H1 (cell line): ENCODE measurements around the gene GAS6. TPM values are rescaled to one million over a fixed set of nuclear protein-coding genes. Genes with fewer than 3 reads are reported as not detected.

ENCODE experiments used
- CTCF ChIA-PET: fragments of 300-600 bp; sonication (Branson Sonifier 250); formaldehyde crosslinking; loops from one replicate; lab custom pipeline; 2021; ENCODE audit not compliant: partially characterized antibody; lab: Charles Lee
- POLR2A ChIA-PET: fragments of 300-600 bp; sonication (Branson Sonifier 250); formaldehyde crosslinking; loops from one replicate; lab custom pipeline; 2021; ENCODE audit warnings: inconsistent platforms; ENCODE audit not compliant: partially characterized antibody; lab: Charles Lee
- DNase-seq, 2 experiments: peaks; one replicate each; pipeline versions ENCODE4 v3.0.0 to v3.0.0-alpha.2; 2010 to 2022; ENCODE audit warnings: low spot score in 2 of 2, low read depth in 1 of 2, mixed read lengths in 1 of 2
- FAIRE-seq: peaks from 2 replicates; lab custom pipeline; 2011; peaks lifted over from hg19 to GRCh38; lab: Jason Lieb, UNC
- H2AFZ ChIP-seq: 2 replicates; pipeline ENCODE4 v1.8.1; 2012; ENCODE audit warnings: low read length, inconsistent platforms
- H2AK5ac ChIP-seq: 2 replicates; pipeline ENCODE4 v1.6.1; 2013; ENCODE audit warnings: low read depth, low read length
- H2BK120ac ChIP-seq: replicated peaks from 2 replicates; pipeline ENCODE3; 2013; ENCODE audit warnings: low read depth, low read length, inconsistent platforms
- H2BK12ac ChIP-seq: 2 replicates; pipeline ENCODE4 v1.6.1; 2013; ENCODE audit warnings: low read depth, low read length
- H2BK15ac ChIP-seq: 2 replicates; pipeline ENCODE4 v1.6.1; 2013; ENCODE audit warnings: low read length
- H2BK20ac ChIP-seq: 2 replicates; pipeline ENCODE4 v1.6.1; 2013; ENCODE audit warnings: low read length
- H2BK5ac ChIP-seq: 2 replicates; pipeline ENCODE4 v1.6.1; 2013; ENCODE audit warnings: low read depth, low read length
- H3K14ac ChIP-seq: 2 replicates; pipeline ENCODE4 v1.6.1; 2013; ENCODE audit warnings: inconsistent platforms; ENCODE audit not compliant: insufficient read length
- H3K18ac ChIP-seq: 2 replicates; pipeline ENCODE4 v1.6.1; 2013; ENCODE audit warnings: low read length; ENCODE audit errors: extremely low read depth
- H3K23ac ChIP-seq: 2 replicates; pipeline ENCODE4 v1.6.1; 2013; ENCODE audit warnings: inconsistent platforms; ENCODE audit not compliant: insufficient read length
- H3K23me2 ChIP-seq: 2 replicates; pipeline ENCODE4 v1.6.1; 2013; ENCODE audit warnings: low read depth, low read length
- H3K27ac ChIP-seq: 2 replicates; pipeline ENCODE4 v1.6.1; 2011; ENCODE audit warnings: low read depth, low read length, inconsistent platforms
- H3K27me3 ChIP-seq, 4 experiments: replicated peaks in 1 of 4; 1 replicate in 1 of 4; 2 replicates in 3 of 4; pipeline versions ENCODE4 v1.6.1 to v1.8.1; 2011 to 2013; ENCODE audit warnings: low read length in 3 of 4, mild to moderate bottlenecking in 3 of 4, inconsistent platforms in 2 of 4, mixed read lengths in 2 of 4, moderate library complexity in 1 of 4; ENCODE audit not compliant: control insufficient read depth in 3 of 4, insufficient read depth in 3 of 4; ENCODE audit errors: extremely low read depth in 1 of 4
- H3K36me3 ChIP-seq, 4 experiments: 2 replicates each; pipeline versions ENCODE4 v1.6.1 to v1.8.1; 2011 to 2013; ENCODE audit warnings: mild to moderate bottlenecking in 4 of 4, low read length in 3 of 4, moderate library complexity in 2 of 4, control low read depth in 1 of 4, inconsistent platforms in 1 of 4; ENCODE audit not compliant: insufficient read depth in 4 of 4, control insufficient read depth in 2 of 4
- H3K4ac ChIP-seq: replicated peaks from 2 replicates; pipeline ENCODE3; 2013; ENCODE audit warnings: low read length, low read depth, mixed read lengths, inconsistent platforms; ENCODE audit not compliant: insufficient read length
- H3K4me1 ChIP-seq, 4 experiments: replicated peaks in 1 of 4; 1 replicate in 1 of 4; 2 replicates in 3 of 4; pipeline versions ENCODE4 v1.6.1 to v1.8.1; 2011 to 2013; ENCODE audit warnings: low read length in 3 of 4, inconsistent platforms in 2 of 4, mixed read lengths in 1 of 4; ENCODE audit not compliant: insufficient read depth in 4 of 4, control insufficient read depth in 3 of 4
- H3K4me2 ChIP-seq, 2 experiments: 2 replicates each; pipeline versions ENCODE4 v1.6.1 to v1.8.1; 2011 to 2013; ENCODE audit warnings: low read depth in 2 of 2, low read length in 2 of 2, control low read depth in 1 of 2, inconsistent platforms in 1 of 2, mild to moderate bottlenecking in 1 of 2; ENCODE audit not compliant: insufficient read depth in 1 of 2
- H3K4me3 ChIP-seq, 4 experiments: fragments of 200-600, 300-600 bp in 1 of 4; sonication (generic), shearing (Covaris generic), sonication (Bioruptor Twin) in 1 of 4; 2 replicates each; pipeline versions ENCODE4 v1.5.1 to v1.8.1; 2011 to 2016; ENCODE audit warnings: low read length in 4 of 4, low read depth in 3 of 4, control low read depth in 2 of 4, inconsistent platforms in 2 of 4, mild to moderate bottlenecking in 2 of 4, mixed read lengths in 1 of 4, moderate library complexity in 1 of 4; ENCODE audit not compliant: insufficient read depth in 2 of 4; ENCODE audit errors: extremely low read depth in 1 of 4
- H3K56ac ChIP-seq: replicated peaks from 2 replicates; pipeline ENCODE3; 2013; ENCODE audit warnings: low read depth, mild to moderate bottlenecking, mixed read lengths, low read length, inconsistent platforms; ENCODE audit not compliant: insufficient read length
- H3K79me1 ChIP-seq: 2 replicates; pipeline ENCODE4 v1.6.1; 2013; ENCODE audit warnings: low read depth, low read length, control low read depth
- H3K79me2 ChIP-seq, 2 experiments: 2 replicates each; pipeline versions ENCODE4 v1.6.1 to v1.8.1; 2012 to 2013; ENCODE audit warnings: low read length in 2 of 2, mild to moderate bottlenecking in 2 of 2, inconsistent platforms in 1 of 2; ENCODE audit not compliant: insufficient read depth in 2 of 2, control insufficient read depth in 1 of 2
- H3K9ac ChIP-seq, 4 experiments: replicated peaks in 1 of 4; 1 replicate in 1 of 4; 2 replicates in 3 of 4; pipeline versions ENCODE4 v1.6.1 to v1.8.1; 2011 to 2013; ENCODE audit warnings: low read depth in 3 of 4, low read length in 3 of 4, control low read depth in 2 of 4, mild to moderate bottlenecking in 2 of 4, moderate library complexity in 2 of 4, inconsistent platforms in 1 of 4; ENCODE audit errors: extremely low read depth in 1 of 4
- H3K9me3 ChIP-seq, 2 experiments: 2 replicates each; pipeline versions ENCODE4 v1.6.1 to v1.8.1; 2012 to 2013; ENCODE audit warnings: mild to moderate bottlenecking in 2 of 2, moderate library complexity in 2 of 2, control low read depth in 1 of 2, inconsistent platforms in 1 of 2, low read depth in 1 of 2, low read length in 1 of 2, mixed read lengths in 1 of 2; ENCODE audit not compliant: insufficient read depth in 2 of 2
- H4K20me1 ChIP-seq, 2 experiments: replicated peaks in 1 of 2; 2 replicates each; pipeline versions ENCODE3 to v1.8.1; 2011 to 2013; ENCODE audit warnings: inconsistent platforms in 2 of 2, low read length in 2 of 2, mild to moderate bottlenecking in 1 of 2; ENCODE audit not compliant: insufficient read depth in 2 of 2, control insufficient read depth in 1 of 2
- H4K5ac ChIP-seq: 2 replicates; pipeline ENCODE4 v1.6.1; 2013; ENCODE audit warnings: low read length, low read depth, mixed read lengths, inconsistent platforms; ENCODE audit not compliant: insufficient read length
- H4K8ac ChIP-seq: 2 replicates; pipeline ENCODE4 v1.8.0; 2013; ENCODE audit warnings: mild to moderate bottlenecking, moderate library complexity, low read length, inconsistent platforms; ENCODE audit not compliant: insufficient read depth; ENCODE audit errors: extremely low read depth
- H4K91ac ChIP-seq: replicated peaks from 2 replicates; pipeline ENCODE3; 2013; ENCODE audit warnings: low read length, mixed read lengths, inconsistent platforms; ENCODE audit not compliant: insufficient read length
- BCL11A ChIP-seq, 2 experiments: IDR thresholded peaks; one replicate each; pipeline ENCODE4 v1.6.1; 2011; ENCODE audit warnings: low read depth in 2 of 2, low read length in 2 of 2, mild to moderate bottlenecking in 2 of 2
- CBX5 ChIP-seq: fragments of 300-800, 300-1000 bp; sonication (generic); IDR thresholded peaks from 2 replicates; pipeline ENCODE4 v1.7.1; 2016; ENCODE audit warnings: antibody characterized with exemption, low read length, low read depth
- CBX8 ChIP-seq: fragments of 300-800, 300-1000 bp; sonication (generic); IDR thresholded peaks from 2 replicates; pipeline ENCODE4 v1.7.1; 2016; ENCODE audit warnings: low read depth, low read length, borderline replicate concordance
- HDAC2 ChIP-seq, 2 experiments: fragments of 300-600 bp in 1 of 2; sonication (generic) in 1 of 2; IDR thresholded peaks; 2 replicates each; pipeline ENCODE4 v1.6.1; 2011 to 2012; ENCODE audit warnings: low read depth in 2 of 2, low read length in 2 of 2, mild to moderate bottlenecking in 2 of 2, moderate library complexity in 2 of 2, borderline replicate concordance in 1 of 2, inconsistent platforms in 1 of 2
- JUND ChIP-seq: IDR thresholded peaks from 2 replicates; pipeline ENCODE4 v1.6.1; 2011; ENCODE audit warnings: mild to moderate bottlenecking, improper control_type of control experiment, low read length
- KDM4A ChIP-seq: IDR thresholded peaks from one replicate; pipeline ENCODE4 v1.7.1; 2012; ENCODE audit warnings: low read depth, mild to moderate bottlenecking, moderate library complexity, low read length, inconsistent platforms; ENCODE audit not compliant: severe bottlenecking
- MAFK ChIP-seq: IDR thresholded peaks from 2 replicates; pipeline ENCODE4 v1.6.1; 2012; ENCODE audit warnings: low read depth, mild to moderate bottlenecking, improper control_type of control experiment, low read length
- POLR2AphosphoS5 ChIP-seq: IDR thresholded peaks from 2 replicates; pipeline ENCODE4 v1.6.1; 2011; ENCODE audit warnings: low read depth, low read length
- RNF2 ChIP-seq: fragments of 200-900, 300-1000 bp; sonication (generic); IDR thresholded peaks from 2 replicates; pipeline ENCODE4 v1.7.1; 2016; ENCODE audit warnings: borderline replicate concordance, low read depth, mild to moderate bottlenecking, antibody characterized with exemption, low read length; ENCODE audit not compliant: poor library complexity, severe bottlenecking; ENCODE audit errors: missing control alignments
- SUZ12 ChIP-seq: fragments of 200-600 bp; sonication (generic); IDR thresholded peaks from 2 replicates; pipeline ENCODE4 v1.6.1; 2012; ENCODE audit warnings: mild to moderate bottlenecking, inconsistent platforms, low read length, moderate library complexity, mixed read lengths
- TAF7 ChIP-seq: optimal IDR thresholded peaks from 2 replicates; pipeline ENCODE3; 2011; ENCODE audit warnings: low read depth, mild to moderate bottlenecking, inconsistent platforms, low read length, moderate library complexity, borderline replicate concordance
- TEAD4 ChIP-seq: IDR thresholded peaks from 2 replicates; pipeline ENCODE4 v1.6.1; 2012; ENCODE audit warnings: low read depth, low read length, inconsistent platforms, mixed read lengths
- ZNF274 ChIP-seq: IDR thresholded peaks from 2 replicates; pipeline ENCODE4 v1.7.0; 2012; ENCODE audit warnings: low read length, borderline replicate concordance; ENCODE audit errors: extremely low read depth
- WGBS, 2 experiments: shearing (Covaris generic) in 1 of 2; methylation state at CpG; one replicate each; pipeline versions ENCODE4 v1.1.6 to v1.1.7; 2013 to 2015; ENCODE audit warnings: low lambda C conversion rate in 2 of 2, mixed read lengths in 2 of 2, inconsistent platforms in 1 of 2, low coverage in 1 of 2, missing lambda C conversion rate in 1 of 2; ENCODE audit not compliant: insufficient replicate concordance in 2 of 2, insufficient coverage in 1 of 2, insufficient read length in 1 of 2; ENCODE audit errors: extremely low coverage in 1 of 2, missing lambda C conversion rate in 1 of 2; 5-methylcytosine and 5-hydroxymethylcytosine counted together
- polyA plus RNA-seq, 7 experiments: library from polyadenylated mRNA; depleted of rRNA in 3 of 7; stranded (reverse) in 5 of 7; unstranded in 2 of 7; fragments of >200 nt in 5 of 7; fragments of 200-250 nt in 2 of 7; gene quantifications; 1 replicate in 5 of 7; 2 replicates in 1 of 7; 4 replicates in 1 of 7; pipeline versions ENCODE4 v1.2.1 to v1.2.3, GENCODE V29; 2011 to 2013; ENCODE audit warnings: missing spikeins in 2 of 7, mixed read lengths in 2 of 7
- total RNA-seq: library from RNA; stranded (reverse); fragmentation: NEBNext Ultra II Directional; extraction: Animal tissue kit (Norgen Biotek cat#: 25700); gene quantifications from 2 replicates; pipeline ENCODE4 v1.2.1, GENCODE V29; 2021

Gene GAS6
- total and polyA plus RNA-seq, 2 of the 8 experiments (the other 6 are each of a cell fraction or from before 2014, with no cell fraction given): 18.6 to 31.0 TPM

- CTCF ChIA-PET: interaction anchor here (0.6 to 1.6 kb wide), 4 partner anchors 18 to 47 kb away, joined by 3 to 4 read pairs (median 3); no protein-coding TSS in a partner anchor
- 89% methylated on average over 8 of the region's 9 CpGs; no CpG with 5 or more reads in 1 of the 2 experiments for WGBS, 2 experiments
- Histone ChIP-seq H4K5ac (no peak overlapping the region), H3K27me3 (no peaks in the 10 kb centered on the region), H2BK12ac (no peak overlapping the region), H2AFZ (no peak overlapping the region), H3K4me1 (peaks cover 16 to 38% (median 23%) of the 10 kb centered on the region in 4 experiments), H3K9me3 (0 out of 4 replicates have a peak, but pooled peaks cover 0 to 2% of the 10 kb centered on the region in 2 experiments), H3K4me2 (no peak overlapping the region), H2BK120ac (no peak overlapping the region), H3K14ac (no peak overlapping the region), H2BK5ac (0 out of 2 replicates have a peak overlapping the region, but pooled peaks have one; percentile 44), H2BK20ac (no peak overlapping the region), H3K4ac (no peak overlapping the region), H3K79me1 (peaks cover 6% of the 10 kb centered on the region), H4K20me1 (peaks cover 0 to 10% of the 10 kb centered on the region in 2 experiments), H3K18ac (no peak overlapping the region), H3K56ac (no peak overlapping the region), H3K23me2 (no peaks in the 10 kb centered on the region; the same call in 1 of the 2 replicates), H3K4me3 (no peak overlapping the region), H3K36me3 (no peaks in the 10 kb centered on the region; a peak in 2 of 8 replicates), H3K79me2 (peaks cover 10 to 30% of the 10 kb centered on the region in 2 experiments), H3K27ac (no peak overlapping the region), H2AK5ac (no peak overlapping the region), H4K8ac (no peak overlapping the region), H3K23ac (no peak overlapping the region), H4K91ac (no peak overlapping the region), H2BK15ac (no peak overlapping the region), H3K9ac (no peak overlapping the region)
- POLR2A ChIA-PET: interaction anchor here (1.8 kb wide), 1 partner anchor 13 kb away, joined by 5 read pairs; no protein-coding TSS in a partner anchor
- DNase-seq (peak in 1 of 2 experiments; percentile 32), FAIRE-seq (no peak)
- TF ChIP-seq RNF2 (no peak), CBX5 (no peak), SUZ12 (no peak), HDAC2 (IDR thresholded peaks at IDR 0.05; ENCODE audit: borderline replicate concordance in 1 of 2, low read depth in 2 of 2, low read length in 2 of 2) (no peak), TEAD4 (no peak), TAF7 (no peak), MAFK (no peak), BCL11A (IDR thresholded peaks at IDR 0.05; ENCODE audit: low read depth in 2 of 2, low read length in 2 of 2) (no peak), POLR2AphosphoS5 (no peak), CBX8 (no peak), JUND (no peak), ZNF274 (no peak), KDM4A (no peak)
Measured at GRCh38 chr13:113856716-113857065, 7.2 kb downstream of the GAS6 start.
